Chondrocyte (in vitro differentiated cells): Measurements from ENCODE around the gene YTHDC1. TPM values are rescaled to one million over a fixed set of nuclear protein-coding genes. Genes with fewer than 3 reads are reported as not detected.
A peak's percentile ranks its signal among the peaks of the same experiment; 100 is the strongest.

Experiments
- DNase-seq: peaks from one replicate; pipeline ENCODE4 v3.0.0; 2021; ENCODE audit warnings: mixed read lengths, low spot score
- H3K27ac Mint-ChIP-seq: one replicate; pipeline ENCODE4 v1.8.0; 2021; ENCODE audit warnings: mild to moderate bottlenecking, moderate library complexity, mixed read lengths; ENCODE audit not compliant: unreplicated experiment
- H3K27me3 Mint-ChIP-seq: 2 replicates; pipeline ENCODE4 v1.8.0; 2021; ENCODE audit warnings: low read depth, mixed read lengths
- H3K36me3 Mint-ChIP-seq: 2 replicates; pipeline ENCODE4 v1.8.0; 2021; ENCODE audit warnings: low read depth, mixed read lengths
- H3K4me1 Mint-ChIP-seq: 2 replicates; pipeline ENCODE4 v1.8.0; 2021; ENCODE audit warnings: low read depth, mild to moderate bottlenecking, mixed read lengths
- H3K4me3 Mint-ChIP-seq: one replicate; pipeline ENCODE4 v1.8.0; 2021; ENCODE audit warnings: mild to moderate bottlenecking, moderate library complexity, mixed read lengths; ENCODE audit not compliant: unreplicated experiment
- H3K9me3 Mint-ChIP-seq: 2 replicates; pipeline ENCODE4 v1.8.0; 2021; ENCODE audit warnings: low read depth, mixed read lengths
- CTCF ChIP-seq: fragments of 200-600 bp; sonication (generic); IDR thresholded peaks from 2 replicates; pipeline ENCODE4 v1.5.0; 2021; ENCODE audit warnings: antibody characterized with exemption, mild to moderate bottlenecking, moderate library complexity
- total RNA-seq: library from RNA; stranded (reverse); gene quantifications from 3 replicates; pipeline ENCODE4 v1.2.1, GENCODE V29; 2021

Gene YTHDC1
- total RNA-seq, 1 donor from 2014 or later = 54.1 TPM

- DNase-seq = no peak
- peaks cover 48% of the 10 kb centered on the region for H3K4me1 Mint-ChIP-seq
- H3K27ac Mint-ChIP-seq = no peak overlapping the region
- no peaks in the 10 kb centered on the region for H3K27me3 Mint-ChIP-seq
- H3K4me3 Mint-ChIP-seq = no peak overlapping the region
- H3K9me3 Mint-ChIP-seq = no peaks in the 10 kb centered on the region
- no peaks in the 10 kb centered on the region for H3K36me3 Mint-ChIP-seq
- TF ChIP-seq CTCF = no peak
Measured at GRCh38 chr4:68346461-68346860, 3.4 kb downstream of the YTHDC1 start.

DNA sequence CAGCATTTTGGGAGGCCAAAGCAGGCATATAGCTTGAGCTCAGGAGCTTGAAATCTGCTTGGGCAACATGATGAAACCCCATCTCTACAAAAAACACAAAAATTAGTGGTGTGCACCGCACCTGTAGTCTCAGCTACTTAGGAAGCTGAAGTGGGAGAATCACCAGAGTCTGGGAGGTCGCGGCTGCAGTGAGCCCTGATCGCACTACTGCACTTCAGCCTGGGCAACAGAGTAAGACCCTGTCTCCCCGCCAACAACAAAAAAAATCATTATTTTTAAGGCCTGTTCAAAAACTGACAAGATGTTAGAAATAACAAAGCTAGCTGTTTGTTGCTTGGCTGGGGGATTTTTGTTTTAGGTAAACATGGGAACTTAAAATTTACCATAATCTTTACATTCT is 5.1 kb downstream of the YTHDC1 start:
- Mint-ChIP-seq H3K4me1 (peaks cover 56% of the 10 kb centered on the region), H3K36me3 (no peaks in the 10 kb centered on the region), H3K27ac (no peak overlapping the region), H3K4me3 (no peak overlapping the region), H3K27me3 (no peaks in the 10 kb centered on the region), H3K9me3 (no peaks in the 10 kb centered on the region)
- no peak for DNase-seq
- TF ChIP-seq CTCF = no peak

- Mint-ChIP-seq H3K36me3 (no peaks in the 10 kb centered on the region), H3K4me1 (peaks cover 63% of the 10 kb centered on the region), H3K27me3 (no peaks in the 10 kb centered on the region), H3K27ac (no peak overlapping the region), H3K4me3 (no peak overlapping the region), H3K9me3 (no peaks in the 10 kb centered on the region)
- TF ChIP-seq CTCF = no peak
- DNase-seq = no peak
Measured at GRCh38 chr4:68344049-68344448, 5.8 kb downstream of the YTHDC1 start.

DNA sequence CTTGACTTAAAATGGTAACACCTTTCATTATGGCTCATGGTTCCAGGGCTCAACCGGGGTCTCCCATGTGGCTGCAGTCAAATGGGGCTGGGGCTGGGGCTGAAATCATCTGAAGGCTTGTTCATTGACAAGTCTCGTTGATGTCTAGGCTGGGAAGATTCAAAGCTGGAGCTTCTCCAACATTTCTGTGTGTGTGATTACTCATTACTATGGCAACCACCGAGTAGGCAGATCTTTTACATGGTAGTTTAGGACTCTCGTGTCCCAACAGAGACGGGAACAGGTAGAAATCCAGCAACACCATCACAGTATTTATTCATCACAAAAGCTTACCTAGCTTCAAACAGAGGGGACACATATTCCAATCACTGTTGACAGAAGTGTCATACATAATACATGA is 7.8 kb downstream of the YTHDC1 start:
- H3K27me3 Mint-ChIP-seq = no peaks in the 10 kb centered on the region
- no peaks in the 10 kb centered on the region for H3K9me3 Mint-ChIP-seq
- TF ChIP-seq CTCF = no peak
- peaks cover 49% of the 10 kb centered on the region for H3K4me1 Mint-ChIP-seq
- peak overlapping the region; percentile 68 for H3K27ac Mint-ChIP-seq
- no peak for DNase-seq
- H3K4me3 Mint-ChIP-seq = no peak overlapping the region
- peaks cover 5% of the 10 kb centered on the region for H3K36me3 Mint-ChIP-seq

GRCh38 chr4:68338625-68339024 is 11.3 kb downstream of the YTHDC1 start:
- DNase-seq = no peak
- Mint-ChIP-seq H3K9me3 (no peaks in the 10 kb centered on the region), H3K27ac (no peak overlapping the region)

More at GRCh38 chr4:68338625-68339024, 11.3 kb downstream of the YTHDC1 start:
- peaks cover 35% of the 10 kb centered on the region for H3K4me1 Mint-ChIP-seq
- no peak overlapping the region for H3K4me3 Mint-ChIP-seq
- no peak for TF ChIP-seq CTCF
- H3K36me3 Mint-ChIP-seq = peaks cover 12% of the 10 kb centered on the region
- no peaks in the 10 kb centered on the region for H3K27me3 Mint-ChIP-seq
